Activated CD4-positive, alpha-beta T cell treated with anti-CD3 and anti-CD28 coated beads for 36 hours (primary cell): Measurements from ENCODE around the gene PAK3. TPM values are rescaled to one million over a fixed set of nuclear protein-coding genes. Genes with fewer than 3 reads are reported as not detected.

Experiments used
- ATAC-seq: fragments of 200-7000 bp; cut with Tn5 transposase; one replicate; pipeline ENCODE4 v1.10.0; 2021; ENCODE audit warnings: mild to moderate bottlenecking, moderate library complexity
- CTCF ChIA-PET: fragments of 350-600 bp; sonication (Branson Sonifier 250); formaldehyde crosslinking; loops from one replicate; lab custom pipeline; 2021; ENCODE audit warnings: antibody characterized with exemption; lab: Charles Lee
- POLR2A ChIA-PET: fragments of 350-600 bp; sonication (Branson Sonifier 250); formaldehyde crosslinking; loops from one replicate; lab custom pipeline; 2021; ENCODE audit warnings: antibody characterized with exemption, inconsistent platforms; lab: Charles Lee
- DNase-seq: peaks from one replicate; pipeline ENCODE4 v3.0.0-alpha.2; 2020
- H3K27ac Mint-ChIP-seq: one replicate; pipeline ENCODE4 v1.8.0; 2021; ENCODE audit warnings: mixed read lengths
- H3K27me3 Mint-ChIP-seq: one replicate; pipeline ENCODE4 v1.8.0; 2021; ENCODE audit warnings: mixed read lengths
- H3K36me3 Mint-ChIP-seq: one replicate; pipeline ENCODE4 v1.8.0; 2021; ENCODE audit warnings: low read depth, mixed read lengths
- H3K4me1 Mint-ChIP-seq: one replicate; pipeline ENCODE4 v1.8.0; 2021; ENCODE audit warnings: mixed read lengths
- H3K4me3 Mint-ChIP-seq: one replicate; pipeline ENCODE4 v1.8.0; 2021; ENCODE audit warnings: mild to moderate bottlenecking, moderate library complexity, mixed read lengths
- H3K9me3 Mint-ChIP-seq: one replicate; pipeline ENCODE4 v1.8.0; 2021; ENCODE audit warnings: low read depth, mixed read lengths
- intact Hi-C, 2 experiments: fragments of 100-400 bp; cut with DNase I in 1 of 2; cut with micrococcal nuclease in 1 of 2; formaldehyde crosslinking; loops; one replicate each; pipeline versions ENCODE4 v1.14.2 to v1.15.1; 2022 to 2024; cut with DNase I, micrococcal nuclease
- total RNA-seq, 2 experiments: library from RNA; stranded (reverse); gene quantifications; one replicate each; pipeline ENCODE4 v1.2.3, GENCODE V29; 2021

PAK3 gene
- total RNA-seq, 2 experiments from 2014 or later, result 0.26 to 0.37 TPM

DNA sequence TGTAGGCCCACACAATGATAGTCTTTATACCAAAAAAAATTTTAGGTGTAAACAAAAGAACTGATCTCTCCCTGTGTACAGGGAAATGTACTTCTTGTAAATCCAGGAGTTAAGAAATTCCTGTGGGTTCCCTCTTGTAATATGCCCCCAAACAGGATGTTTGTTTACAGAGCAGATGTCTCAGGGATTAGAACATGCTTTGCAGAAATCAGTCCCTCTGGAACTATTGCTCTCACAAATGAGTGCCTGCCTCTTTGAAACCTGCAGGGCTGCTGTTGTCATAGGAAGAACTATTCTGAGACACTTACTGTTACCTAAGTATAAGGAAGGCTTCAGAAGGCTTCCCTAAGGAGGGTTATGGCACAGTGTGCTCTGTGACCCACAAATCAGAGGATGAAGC, 35.6 kb downstream of the PAK3 start:
- H3K27me3 Mint-ChIP-seq, result peaks cover 2% of the 10 kb centered on the region
- no peak overlapping the region for H3K27ac Mint-ChIP-seq
- CTCF ChIA-PET, result interaction anchor here (1.0 kb wide), 1 partner anchor 10 kb away, joined by 3 read pairs; no protein-coding TSS in a partner anchor
- no peaks in the 10 kb centered on the region for H3K9me3 Mint-ChIP-seq
- POLR2A ChIA-PET, result no interaction called here
- no peak for ATAC-seq
- no peak for DNase-seq
- H3K4me1 Mint-ChIP-seq, result peaks cover 13% of the 10 kb centered on the region
- intact Hi-C loops, result no loop called here
- no peaks in the 10 kb centered on the region for H3K36me3 Mint-ChIP-seq
- no peak overlapping the region for H3K4me3 Mint-ChIP-seq

DNA sequence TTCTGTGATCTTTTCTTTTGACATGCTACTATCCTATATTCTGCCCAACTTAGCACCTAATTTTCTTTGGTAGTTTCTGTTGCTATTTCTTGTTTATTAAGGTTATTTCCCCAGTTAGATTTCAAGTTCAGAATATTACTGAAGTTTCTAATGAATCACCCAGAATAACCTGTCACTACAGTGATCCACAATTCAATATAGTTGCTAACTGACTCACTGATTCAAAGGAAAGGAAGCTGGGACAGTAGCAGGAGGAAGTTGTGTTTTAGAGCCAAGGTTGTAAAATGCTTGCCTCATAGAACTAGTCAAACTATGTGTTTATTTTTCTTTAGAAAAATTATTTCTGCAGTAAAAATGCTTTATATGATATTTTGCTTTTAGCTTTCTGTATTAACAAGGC, 37.4 kb downstream of the PAK3 start:
- CTCF ChIA-PET, result interaction anchor here (1.2 kb wide), 1 partner anchor 18 kb away, joined by 3 read pairs; no protein-coding TSS in a partner anchor

DNA sequence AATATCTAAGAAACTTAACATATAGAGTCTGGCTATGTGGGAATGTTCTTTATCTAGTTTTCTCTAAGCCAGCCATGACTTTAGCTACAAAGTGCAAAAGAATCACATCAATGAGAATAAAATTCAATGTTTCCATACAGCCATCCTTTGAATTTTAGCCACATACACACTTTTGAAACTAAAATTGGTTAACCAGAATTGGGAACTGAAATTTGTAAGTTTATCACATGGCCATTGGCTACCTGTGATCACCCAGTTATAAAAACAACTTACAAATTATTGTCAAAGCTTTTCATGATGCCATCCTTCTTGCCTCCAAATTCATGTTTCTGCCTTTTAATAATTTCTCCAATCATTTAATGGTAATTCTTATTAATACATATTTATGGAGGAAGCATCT, 49.9 kb downstream of the PAK3 start:
- Mint-ChIP-seq H3K27ac (no peak overlapping the region), H3K4me1 (no peaks in the 10 kb centered on the region), H3K27me3 (no peaks in the 10 kb centered on the region), H3K36me3 (no peaks in the 10 kb centered on the region), H3K4me3 (no peak overlapping the region), H3K9me3 (no peaks in the 10 kb centered on the region)
- CTCF ChIA-PET, result no interaction called here
- intact Hi-C loops, result no loop called here
- ATAC-seq, result no peak
- no peak for DNase-seq
- POLR2A ChIA-PET, result no interaction called here

More for the DNA sequence above, 37.4 kb downstream of the PAK3 start:
- POLR2A ChIA-PET, result interaction anchor here (0.6 kb wide), 1 partner anchor 36 kb away, joined by 3 read pairs; no protein-coding TSS in a partner anchor
- Mint-ChIP-seq H3K9me3 (no peaks in the 10 kb centered on the region), H3K27me3 (no peaks in the 10 kb centered on the region), H3K27ac (peak overlapping the region; percentile 16), H3K4me3 (no peak overlapping the region), H3K36me3 (no peaks in the 10 kb centered on the region), H3K4me1 (peaks cover 13% of the 10 kb centered on the region)
- no peak for DNase-seq
- intact Hi-C loops, result no loop called here
- ATAC-seq, result peak; percentile 19

DNA sequence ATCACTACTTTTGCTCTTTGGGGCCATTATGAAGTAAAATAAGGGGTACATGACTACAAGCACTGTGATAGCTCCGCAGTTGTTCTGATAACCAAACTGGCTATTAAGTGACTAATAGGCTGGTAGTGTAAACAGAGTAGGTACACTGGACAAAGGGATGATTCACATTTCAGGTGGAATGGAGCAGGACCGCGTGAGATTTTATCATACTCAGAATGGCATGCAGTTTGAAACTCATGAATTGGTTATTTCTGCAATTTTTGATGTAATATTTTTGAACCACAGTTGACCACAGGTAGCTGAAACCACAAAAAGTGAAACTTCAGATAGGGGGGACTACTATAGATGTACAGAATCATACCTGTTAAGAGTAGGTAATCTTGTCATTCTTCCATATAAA, 55.8 kb downstream of the PAK3 start:
- ChIA-PET CTCF (no interaction called here), POLR2A (no interaction called here)
- Mint-ChIP-seq H3K9me3 (no peaks in the 10 kb centered on the region), H3K4me3 (no peak overlapping the region), H3K36me3 (no peaks in the 10 kb centered on the region), H3K27ac (no peak overlapping the region), H3K4me1 (no peaks in the 10 kb centered on the region), H3K27me3 (no peaks in the 10 kb centered on the region)
- ATAC-seq (no peak), DNase-seq (no peak)
- intact Hi-C loops, result no loop called here

DNA sequence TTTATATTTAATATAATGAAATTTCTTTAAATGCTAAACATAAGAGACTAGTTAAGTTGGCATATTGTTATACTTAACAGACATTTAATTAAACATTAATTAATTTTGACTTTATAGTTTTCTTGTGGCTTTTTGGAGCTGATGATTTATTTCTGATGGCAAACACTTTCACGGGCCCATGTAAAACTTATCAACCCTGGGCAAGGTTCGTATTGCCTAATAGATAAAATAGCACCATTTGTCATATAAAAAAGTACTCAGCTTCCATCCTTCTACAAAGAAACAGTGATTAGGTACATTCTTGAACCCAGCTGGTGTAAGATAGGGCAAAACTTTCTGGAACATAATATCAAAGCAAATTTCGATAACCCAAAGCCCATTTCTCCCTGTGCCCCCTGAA, 63.2 kb downstream of the PAK3 start:
- Mint-ChIP-seq H3K4me1 (no peaks in the 10 kb centered on the region), H3K9me3 (no peaks in the 10 kb centered on the region), H3K27ac (no peak overlapping the region), H3K36me3 (no peaks in the 10 kb centered on the region), H3K27me3 (no peaks in the 10 kb centered on the region), H3K4me3 (no peak overlapping the region)
- ATAC-seq, result no peak
- intact Hi-C loops, result no loop called here
- CTCF ChIA-PET, result no interaction called here
- DNase-seq, result no peak
- POLR2A ChIA-PET, result no interaction called here

DNA sequence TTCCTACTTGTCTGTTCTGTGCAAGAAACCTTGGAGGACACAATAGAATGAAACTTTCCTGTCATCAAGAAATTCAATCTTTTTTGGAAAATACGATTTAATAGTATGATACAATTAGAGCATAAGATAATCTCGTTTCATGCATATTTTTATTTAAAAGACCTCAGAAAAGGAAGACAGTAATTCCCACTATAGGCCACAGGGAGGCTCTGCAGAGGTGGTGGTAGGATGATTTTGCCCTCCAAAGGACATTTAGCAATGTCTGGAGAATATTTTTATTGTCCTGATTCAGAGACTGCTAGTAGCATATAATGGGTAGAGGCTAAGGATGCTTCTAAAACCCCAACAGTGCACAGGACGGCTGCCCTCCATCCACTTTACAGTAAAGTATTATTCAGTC, 68.7 kb downstream of the PAK3 start:
- H3K36me3 Mint-ChIP-seq, result no peaks in the 10 kb centered on the region
- ChIA-PET CTCF (no interaction called here), POLR2A (no interaction called here)
- H3K9me3 Mint-ChIP-seq, result no peaks in the 10 kb centered on the region
- ATAC-seq, result no peak
- peaks cover 7% of the 10 kb centered on the region for H3K4me1 Mint-ChIP-seq
- no peak for DNase-seq
- no peak overlapping the region for H3K27ac Mint-ChIP-seq
- intact Hi-C loops, result loop anchor here (5.0 to 10.0 kb wide), 3 partner anchors 78 to 283 kb away; no protein-coding TSS in a partner anchor
- H3K27me3 Mint-ChIP-seq, result no peaks in the 10 kb centered on the region
- H3K4me3 Mint-ChIP-seq, result no peak overlapping the region

DNA sequence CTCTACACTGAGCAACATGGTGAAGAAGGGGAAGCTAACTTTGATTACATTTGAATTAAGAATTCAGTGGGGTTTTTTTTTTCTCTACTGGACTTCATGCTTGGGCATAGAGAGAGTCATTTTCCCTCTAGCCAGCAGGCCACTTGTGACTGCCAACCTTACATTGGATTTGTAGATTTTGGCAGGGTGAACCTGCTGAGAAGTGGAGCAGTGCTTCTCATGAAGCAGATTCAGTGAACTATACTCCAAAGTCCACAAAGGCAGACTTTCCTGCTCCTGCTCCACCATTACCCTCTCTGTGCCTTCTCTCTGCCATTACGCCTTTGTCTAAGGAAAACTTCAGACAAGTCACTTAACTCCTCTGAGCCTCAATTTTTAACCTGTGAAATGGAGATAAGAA, 69.9 kb downstream of the PAK3 start:
- H3K4me1 Mint-ChIP-seq, result peaks cover 10% of the 10 kb centered on the region
- no peaks in the 10 kb centered on the region for H3K27me3 Mint-ChIP-seq
- ChIA-PET CTCF (no interaction called here), POLR2A (no interaction called here)
- no peak overlapping the region for H3K4me3 Mint-ChIP-seq
- ATAC-seq (no peak), DNase-seq (no peak)
- H3K27ac Mint-ChIP-seq, result no peak overlapping the region
- intact Hi-C loops, result loop anchor here (5.0 to 10.0 kb wide), 3 partner anchors 76 to 281 kb away; no protein-coding TSS in a partner anchor
- no peaks in the 10 kb centered on the region for H3K9me3 Mint-ChIP-seq
- no peaks in the 10 kb centered on the region for H3K36me3 Mint-ChIP-seq

DNA sequence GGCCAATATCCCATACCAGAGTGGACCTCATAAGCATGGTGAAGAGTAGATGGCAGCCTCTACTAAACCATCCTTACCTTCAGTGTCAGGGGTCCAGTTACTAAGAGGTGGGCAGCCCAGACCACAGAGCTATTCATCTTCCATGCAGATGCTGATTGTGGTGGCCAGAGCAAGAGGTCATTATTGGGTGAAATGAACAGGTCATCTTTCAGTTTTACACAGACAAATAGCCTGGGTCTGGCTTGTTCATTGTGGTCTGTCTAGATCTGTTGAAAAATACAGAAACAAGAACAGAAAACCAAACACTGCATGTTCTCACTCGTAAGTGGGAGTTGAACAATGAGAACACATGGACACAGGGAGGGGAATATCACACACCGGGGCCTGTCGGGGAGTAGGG, 71.3 kb downstream of the PAK3 start:
- intact Hi-C loops, result loop anchor here (5.0 to 10.0 kb wide), 3 partner anchors 75 to 280 kb away; no protein-coding TSS in a partner anchor
- H3K27me3 Mint-ChIP-seq, result no peaks in the 10 kb centered on the region

DNA sequence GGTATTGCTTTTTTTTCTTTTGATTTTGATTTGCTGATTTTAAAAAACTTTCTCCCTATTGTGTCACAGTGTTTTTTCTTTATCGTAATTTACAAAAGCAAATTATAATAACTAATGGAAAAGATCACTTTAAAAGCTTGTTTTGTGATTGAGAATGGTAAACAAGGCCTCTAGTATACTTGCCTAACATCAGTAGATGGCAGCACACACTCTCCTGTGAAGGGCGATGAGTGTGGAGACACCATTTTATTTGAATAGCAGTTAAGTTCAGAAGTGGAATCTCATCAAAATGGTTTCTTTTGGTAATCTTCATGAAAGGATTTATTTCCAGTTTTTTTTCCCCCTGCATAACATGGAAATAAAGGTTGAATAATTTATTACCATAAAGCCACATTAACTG, 72.3 kb downstream of the PAK3 start:
- Mint-ChIP-seq H3K9me3 (no peaks in the 10 kb centered on the region), H3K27me3 (no peaks in the 10 kb centered on the region), H3K4me1 (peaks cover 10% of the 10 kb centered on the region), H3K27ac (no peak overlapping the region), H3K4me3 (no peak overlapping the region), H3K36me3 (no peaks in the 10 kb centered on the region)
- intact Hi-C loops, result loop anchor here (5.0 to 10.0 kb wide), 3 partner anchors 74 to 279 kb away; no protein-coding TSS in a partner anchor
- POLR2A ChIA-PET, result no interaction called here
- CTCF ChIA-PET, result no interaction called here
- ATAC-seq (peak; percentile 36), DNase-seq (peak; percentile 4)

More for the DNA sequence above, 71.3 kb downstream of the PAK3 start:
- H3K36me3 Mint-ChIP-seq, result no peaks in the 10 kb centered on the region
- ATAC-seq, result no peak
- no peak for DNase-seq
- no peak overlapping the region for H3K27ac Mint-ChIP-seq
- H3K4me1 Mint-ChIP-seq, result peaks cover 10% of the 10 kb centered on the region
- CTCF ChIA-PET, result no interaction called here
- no peaks in the 10 kb centered on the region for H3K9me3 Mint-ChIP-seq
- H3K4me3 Mint-ChIP-seq, result no peak overlapping the region
- POLR2A ChIA-PET, result no interaction called here

DNA sequence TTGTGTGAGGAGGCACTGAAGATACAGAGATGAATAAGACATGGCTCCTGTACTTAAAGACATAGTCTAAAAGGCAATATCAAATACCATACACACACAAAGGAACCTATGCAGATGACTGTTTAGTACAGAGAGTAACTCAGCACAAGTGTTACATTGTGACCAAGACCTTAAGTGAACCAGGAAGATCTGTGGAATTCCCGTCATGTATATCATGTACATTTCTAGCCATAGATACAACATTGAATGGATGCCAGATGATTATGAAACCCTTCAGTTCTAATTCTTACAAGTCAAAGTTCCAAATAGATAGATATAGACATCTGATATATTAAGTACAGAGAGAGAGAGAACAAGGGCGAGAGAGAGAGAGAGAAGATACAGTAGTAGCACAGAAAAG, 73.2 kb downstream of the PAK3 start:
- ChIA-PET POLR2A (interaction anchor here (0.7 kb wide), 1 partner anchor 35 kb away, joined by 3 read pairs; no protein-coding TSS in a partner anchor), CTCF (interaction anchor here (1.0 to 1.4 kb wide), 2 partner anchors 71 to 75 kb away, joined by 3 read pairs; no protein-coding TSS in a partner anchor)
- Mint-ChIP-seq H3K4me1 (peaks cover 10% of the 10 kb centered on the region), H3K27ac (no peak overlapping the region), H3K9me3 (no peaks in the 10 kb centered on the region), H3K36me3 (no peaks in the 10 kb centered on the region), H3K27me3 (no peaks in the 10 kb centered on the region), H3K4me3 (no peak overlapping the region)
- no peak for DNase-seq
- intact Hi-C loops, result loop anchor here (5.0 to 10.0 kb wide), 3 partner anchors 73 to 278 kb away; no protein-coding TSS in a partner anchor
- no peak for ATAC-seq

DNA sequence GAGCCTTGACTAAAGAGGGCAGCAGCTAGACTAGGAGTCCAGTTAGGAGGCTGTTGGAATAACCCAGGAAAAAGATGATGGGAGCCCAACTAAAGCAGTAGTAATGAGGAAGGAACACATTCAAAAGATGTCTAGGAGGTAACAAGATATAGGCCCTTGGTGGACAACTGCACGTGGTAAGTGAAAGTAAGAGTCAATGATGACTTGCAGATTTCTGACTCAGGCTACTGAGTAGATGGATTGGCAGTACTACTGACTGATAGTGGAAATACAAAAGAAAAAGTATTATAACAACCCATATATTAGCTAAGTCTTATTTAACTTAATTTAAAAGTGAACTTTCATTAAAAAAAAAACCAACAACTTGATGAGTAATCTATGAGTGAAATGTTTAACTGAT, 74.0 kb downstream of the PAK3 start:
- ATAC-seq, result peak; percentile 90
- ChIA-PET CTCF (interaction anchor here (1.4 kb wide), 1 partner anchor 72 kb away, joined by 3 read pairs; no protein-coding TSS in a partner anchor), POLR2A (interaction anchor here (0.7 kb wide), 1 partner anchor 36 kb away, joined by 3 read pairs; no protein-coding TSS in a partner anchor)
- no peaks in the 10 kb centered on the region for H3K36me3 Mint-ChIP-seq
- peaks cover 10% of the 10 kb centered on the region for H3K4me1 Mint-ChIP-seq
- intact Hi-C loops, result no loop called here
- H3K9me3 Mint-ChIP-seq, result no peaks in the 10 kb centered on the region
- H3K27me3 Mint-ChIP-seq, result no peaks in the 10 kb centered on the region
- no peak overlapping the region for H3K27ac Mint-ChIP-seq
- H3K4me3 Mint-ChIP-seq, result no peak overlapping the region
- DNase-seq, result peak; percentile 7

DNA sequence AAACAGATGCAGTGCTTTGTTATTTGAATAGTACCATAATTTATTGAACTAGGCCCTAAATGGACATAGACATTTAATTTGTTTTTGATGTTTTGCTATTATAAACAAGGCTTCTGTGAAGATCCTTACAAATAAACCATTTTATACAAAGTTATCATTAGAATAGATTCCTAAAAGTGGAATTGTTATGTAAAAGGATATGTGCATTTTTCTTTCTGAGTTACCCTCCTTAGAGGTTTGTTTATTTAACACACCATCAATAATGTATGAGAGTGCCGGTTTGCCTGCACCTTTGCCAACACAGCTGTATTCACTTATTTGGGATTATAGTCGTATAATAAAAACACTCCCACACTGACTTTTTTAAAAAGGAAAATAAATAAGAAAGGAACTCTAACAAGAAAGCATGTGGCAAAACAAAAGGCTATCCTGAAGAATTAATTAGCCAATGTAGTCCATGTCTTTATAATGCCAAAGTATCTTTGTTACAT, 84.8 kb downstream of the PAK3 start:
- CTCF ChIA-PET, result no interaction called here
- Mint-ChIP-seq H3K36me3 (no peaks in the 10 kb centered on the region), H3K9me3 (no peaks in the 10 kb centered on the region), H3K4me1 (no peaks in the 10 kb centered on the region), H3K4me3 (no peak overlapping the region), H3K27ac (no peak overlapping the region), H3K27me3 (no peaks in the 10 kb centered on the region)
- intact Hi-C loops, result no loop called here
- ATAC-seq (no peak), DNase-seq (no peak)
- POLR2A ChIA-PET, result no interaction called here
